Activated T-helper 2 cell treated with anti-CD3 and anti-CD28 coated beads, Interferon-gamma antibody, Interleukin-2, Interleukin-4, amounts not matched to agents 10 μg/mL and 5 μg/mL and 100 μg/mL, durations not matched to agents 14 hours and 24 hours and 36 hours (primary cell): ENCODE measurements around the gene CBLN3. TPM values are rescaled to one million over a fixed set of nuclear protein-coding genes. Genes with fewer than 3 reads are reported as not detected.
A peak's percentile ranks its signal among the peaks of the same experiment; 100 is the strongest.

Experiments
- DNase-seq: peaks from one replicate; pipeline ENCODE4 v3.0.0; 2021; ENCODE audit warnings: low spot score
- H3K27ac Mint-ChIP-seq: one replicate; pipeline ENCODE4 v1.8.0; 2021; ENCODE audit warnings: mixed read lengths
- H3K27me3 Mint-ChIP-seq: one replicate; pipeline ENCODE4 v1.8.0; 2021; ENCODE audit warnings: low read depth, mixed read lengths
- H3K36me3 Mint-ChIP-seq: one replicate; pipeline ENCODE4 v1.8.0; 2021; ENCODE audit warnings: low read depth, mixed read lengths
- H3K4me1 Mint-ChIP-seq: one replicate; pipeline ENCODE4 v1.8.0; 2021; ENCODE audit warnings: low read depth, mixed read lengths
- H3K4me3 Mint-ChIP-seq: one replicate; pipeline ENCODE4 v1.8.0; 2021; ENCODE audit warnings: low read depth, mild to moderate bottlenecking, moderate library complexity, mixed read lengths
- H3K9me3 Mint-ChIP-seq: one replicate; pipeline ENCODE4 v1.8.0; 2021; ENCODE audit warnings: mixed read lengths
- intact Hi-C: fragments of 100-400 bp; cut with micrococcal nuclease; formaldehyde crosslinking; loops from one replicate; pipeline ENCODE4 v1.15.1; 2023
- total RNA-seq: library from RNA; stranded (reverse); gene quantifications from 2 replicates; pipeline ENCODE4 v1.2.3, GENCODE V29; 2022

Gene CBLN3
- total RNA-seq, 1 donor from 2014 or later, result 5.5 TPM

DNA sequence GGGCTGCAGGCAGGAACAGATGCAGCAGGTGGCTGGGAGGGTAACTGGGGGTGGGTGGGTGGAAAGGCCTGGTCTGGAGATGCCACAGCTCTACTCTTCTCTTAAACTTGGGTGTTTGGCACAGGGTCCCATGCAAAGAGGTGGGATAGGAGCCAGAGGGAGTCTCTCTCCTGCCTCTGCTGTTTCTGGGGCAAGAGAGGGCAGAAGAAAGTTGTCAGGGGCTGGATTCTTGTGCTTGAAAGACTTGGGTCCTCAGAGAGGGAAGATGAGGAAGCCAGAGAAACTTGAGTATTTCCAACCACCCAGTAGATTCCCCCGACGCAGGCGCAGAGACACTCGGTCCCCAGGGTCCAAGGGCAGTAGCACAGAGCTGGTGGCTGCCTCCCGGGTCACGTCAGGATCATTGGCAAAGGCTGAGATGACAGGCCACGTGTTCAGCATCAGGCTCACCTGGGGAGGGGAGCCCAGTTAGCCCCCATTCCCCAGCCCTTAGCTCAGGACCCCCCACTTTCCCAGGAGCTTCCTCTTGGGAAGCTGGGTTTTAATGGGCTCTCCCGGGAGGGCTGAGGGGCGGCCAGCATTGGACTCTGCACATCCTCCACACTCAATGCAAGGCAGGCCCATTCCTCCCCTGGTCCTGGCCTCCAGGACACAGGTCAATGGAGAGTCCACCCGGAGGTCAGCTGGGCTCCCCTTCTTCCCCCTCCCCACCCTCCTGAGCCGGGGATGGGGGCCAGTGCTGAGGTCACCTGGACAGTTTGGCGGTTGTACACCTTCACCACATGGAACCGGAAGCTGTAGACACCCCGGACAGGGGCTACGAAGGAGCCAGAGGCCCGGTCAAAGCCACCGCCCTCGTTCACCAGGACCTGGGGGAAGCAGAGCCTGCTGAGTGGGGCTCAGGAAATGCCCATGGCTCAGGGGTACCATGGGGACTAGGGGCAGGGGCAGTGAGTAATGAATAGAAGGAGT lies 1.6 kb downstream of the CBLN3 start:
- Mint-ChIP-seq H3K27me3 (no peaks in the 10 kb centered on the region), H3K4me3 (no peak overlapping the region), H3K9me3 (no peaks in the 10 kb centered on the region), H3K4me1 (peaks cover 37% of the 10 kb centered on the region), H3K27ac (peak overlapping the region; percentile 67), H3K36me3 (peaks cover 18% of the 10 kb centered on the region)
- intact Hi-C loops, result no loop called here
- no peak for DNase-seq

DNA sequence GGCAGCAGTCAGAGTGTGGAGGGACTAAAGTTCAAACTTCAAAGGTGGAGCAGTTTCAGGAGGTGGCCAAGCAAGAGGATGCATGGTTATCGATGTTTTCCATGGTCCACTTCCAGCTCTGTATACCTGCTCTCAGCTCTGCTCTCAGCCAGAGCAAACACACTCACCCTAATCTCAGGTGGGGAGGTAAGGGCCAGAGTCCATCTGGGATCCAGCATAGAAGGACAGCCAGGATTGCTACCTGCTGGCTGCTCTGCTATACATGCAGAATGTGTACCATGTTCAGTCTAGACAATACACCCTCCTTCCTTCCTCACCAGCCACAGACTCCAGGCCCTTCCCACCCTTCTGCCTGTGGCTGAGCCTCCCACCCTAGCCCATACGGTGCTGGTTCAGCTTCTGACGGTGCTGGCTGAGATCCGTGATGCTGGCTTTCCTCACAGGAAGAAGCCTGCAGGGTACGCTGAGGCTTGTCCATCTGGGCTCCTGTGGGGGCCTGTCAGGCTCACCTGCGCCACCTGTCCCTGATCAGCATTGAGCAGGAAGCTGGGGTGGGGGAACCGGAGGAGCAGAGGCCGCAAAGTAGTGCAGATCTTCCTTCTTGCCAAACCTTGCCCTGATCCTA lies 2.4 kb downstream of the CBLN3 start:
- no peak overlapping the region for H3K27ac Mint-ChIP-seq
- peaks cover 16% of the 10 kb centered on the region for H3K36me3 Mint-ChIP-seq
- DNase-seq, result no peak
- intact Hi-C loops, result no loop called here
- no peaks in the 10 kb centered on the region for H3K27me3 Mint-ChIP-seq
- no peak overlapping the region for H3K4me3 Mint-ChIP-seq
- H3K9me3 Mint-ChIP-seq, result no peaks in the 10 kb centered on the region
- peaks cover 37% of the 10 kb centered on the region for H3K4me1 Mint-ChIP-seq

DNA sequence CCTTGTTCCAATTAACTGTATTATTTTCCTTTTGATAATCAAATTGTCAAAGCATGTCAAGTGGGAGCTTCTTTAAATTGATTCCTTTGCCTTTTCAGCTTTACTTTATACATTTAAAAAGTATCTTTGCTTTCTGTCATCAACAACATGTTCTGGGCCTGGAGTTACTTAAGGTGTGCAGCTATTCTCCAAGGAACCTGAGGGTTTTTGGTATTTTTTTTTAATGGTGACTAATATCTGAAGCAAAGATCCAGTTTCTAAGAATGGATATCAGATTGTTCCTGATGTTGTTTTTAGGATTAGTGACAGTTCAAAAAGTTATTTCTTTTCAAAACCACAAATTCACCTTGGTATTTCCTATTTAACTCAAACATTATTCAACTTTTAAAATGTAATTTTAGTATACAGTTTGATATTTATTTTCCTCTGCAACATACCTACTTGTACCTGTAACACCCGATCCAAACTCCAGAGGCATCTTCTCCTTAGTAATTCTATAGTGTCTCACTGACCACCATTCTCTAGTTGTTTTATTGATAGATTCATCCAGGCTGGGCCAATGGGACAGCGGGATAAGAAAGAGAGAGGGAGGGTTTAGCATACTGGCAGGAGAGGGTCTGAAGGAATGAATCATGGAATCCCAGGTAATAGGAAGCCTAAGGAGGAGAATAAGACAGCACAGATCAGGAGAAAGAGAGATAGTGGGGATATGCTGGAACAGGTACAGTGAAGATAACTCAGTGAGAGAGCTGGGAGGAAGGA lies 3.1 kb downstream of the CBLN3 start:
- H3K9me3 Mint-ChIP-seq, result no peaks in the 10 kb centered on the region
- no peaks in the 10 kb centered on the region for H3K27me3 Mint-ChIP-seq
- H3K4me3 Mint-ChIP-seq, result no peak overlapping the region
- intact Hi-C loops, result no loop called here
- peak overlapping the region; percentile 11 for H3K27ac Mint-ChIP-seq
- H3K4me1 Mint-ChIP-seq, result peaks cover 31% of the 10 kb centered on the region
- peaks cover 9% of the 10 kb centered on the region for H3K36me3 Mint-ChIP-seq
- no peak for DNase-seq

DNA sequence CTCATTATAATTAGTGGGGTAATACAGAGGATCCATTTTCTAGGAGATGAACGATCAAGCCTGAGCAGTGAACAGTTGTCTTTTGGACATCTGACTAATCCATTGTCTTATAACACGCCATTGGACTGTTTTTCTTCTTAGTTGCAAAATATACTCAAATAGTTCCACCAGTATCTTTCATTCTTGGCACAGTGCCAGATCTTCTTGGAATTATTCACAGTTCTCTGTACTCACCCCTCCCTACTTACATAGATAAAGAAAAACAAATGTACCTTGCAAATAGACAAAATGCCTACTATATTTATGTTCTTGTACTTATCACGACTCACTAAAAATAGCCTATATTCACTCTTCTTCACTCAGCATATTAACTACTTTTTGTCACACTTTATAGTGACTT lies 3.8 kb downstream of the CBLN3 start:
- Mint-ChIP-seq H3K9me3 (no peaks in the 10 kb centered on the region), H3K27ac (peak overlapping the region; percentile 11), H3K4me3 (no peak overlapping the region), H3K27me3 (no peaks in the 10 kb centered on the region), H3K36me3 (peaks cover 3% of the 10 kb centered on the region), H3K4me1 (peaks cover 27% of the 10 kb centered on the region)
- intact Hi-C loops, result no loop called here
- no peak for DNase-seq

DNA sequence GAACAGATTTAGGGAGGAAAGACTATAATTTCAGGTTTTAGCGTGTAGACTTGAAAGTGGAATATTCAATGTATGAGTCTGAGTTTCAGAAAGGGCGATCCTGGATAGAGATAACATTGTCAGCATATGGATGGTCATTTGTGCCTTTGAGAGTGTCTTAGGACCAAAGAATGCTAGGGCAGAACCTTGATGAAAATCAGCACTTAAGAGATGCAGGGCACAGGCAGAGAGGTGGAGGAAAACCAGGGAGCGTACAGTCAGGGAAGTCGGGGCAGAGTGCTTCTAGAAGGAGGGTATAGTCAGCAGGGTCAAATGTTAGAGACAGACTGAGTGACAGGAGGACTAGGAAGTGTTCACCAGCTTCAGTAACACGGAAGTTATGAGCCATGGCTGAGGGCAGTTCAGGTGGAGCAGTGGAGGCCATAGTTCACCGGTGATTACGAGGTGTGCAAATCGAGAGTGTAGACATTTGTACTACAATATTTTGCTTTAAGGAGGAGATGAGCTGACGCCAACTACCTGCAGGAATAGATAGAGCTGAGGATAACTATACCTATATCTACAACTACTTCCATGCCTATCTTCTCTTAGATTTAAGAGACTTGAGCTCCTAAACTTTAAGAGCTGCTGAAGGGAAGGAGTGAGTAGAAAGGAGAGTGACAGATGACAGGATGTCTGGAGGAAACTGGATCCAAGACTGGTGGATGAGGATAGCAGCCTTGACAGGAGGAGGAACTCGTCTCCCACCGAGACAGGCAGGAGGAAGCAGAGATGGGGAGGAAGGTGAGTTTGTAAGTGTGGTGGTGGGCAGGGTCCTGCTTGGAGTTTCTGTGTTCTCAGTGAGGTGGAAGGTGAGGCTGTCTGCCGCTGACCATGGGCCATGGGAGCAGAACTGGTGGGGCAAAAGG lies 6.5 kb downstream of the CBLN3 start:
- Mint-ChIP-seq H3K36me3 (peaks cover 3% of the 10 kb centered on the region), H3K4me1 (peaks cover 18% of the 10 kb centered on the region), H3K27ac (no peak overlapping the region), H3K4me3 (no peak overlapping the region), H3K9me3 (no peaks in the 10 kb centered on the region), H3K27me3 (peaks cover 11% of the 10 kb centered on the region)
- DNase-seq, result no peak
- intact Hi-C loops, result no loop called here

DNA sequence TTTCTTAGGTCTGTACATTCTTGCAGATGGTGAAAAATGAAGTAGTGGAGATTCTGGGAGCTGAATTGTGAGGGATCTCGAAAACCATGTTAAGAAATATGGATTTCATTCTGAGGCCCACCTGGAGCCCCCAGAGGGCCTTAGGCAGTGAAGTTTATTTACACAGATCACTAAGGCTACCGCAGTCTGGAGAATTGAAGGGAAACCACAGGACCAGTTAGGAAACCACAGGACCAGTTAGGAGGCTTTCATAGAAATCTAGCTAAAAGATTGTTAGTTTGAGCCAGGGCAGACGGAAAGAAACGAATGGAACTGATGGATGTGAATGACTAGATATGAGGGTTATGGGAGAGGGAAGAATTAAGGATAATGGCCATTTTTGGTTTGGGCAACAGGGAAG lies 7.2 kb downstream of the CBLN3 start:
- peaks cover 18% of the 10 kb centered on the region for H3K4me1 Mint-ChIP-seq
- DNase-seq, result no peak
- no peaks in the 10 kb centered on the region for H3K9me3 Mint-ChIP-seq
- peaks cover 11% of the 10 kb centered on the region for H3K27me3 Mint-ChIP-seq
- intact Hi-C loops, result no loop called here
- no peak overlapping the region for H3K27ac Mint-ChIP-seq
- no peak overlapping the region for H3K4me3 Mint-ChIP-seq
- H3K36me3 Mint-ChIP-seq, result peaks cover 3% of the 10 kb centered on the region

DNA sequence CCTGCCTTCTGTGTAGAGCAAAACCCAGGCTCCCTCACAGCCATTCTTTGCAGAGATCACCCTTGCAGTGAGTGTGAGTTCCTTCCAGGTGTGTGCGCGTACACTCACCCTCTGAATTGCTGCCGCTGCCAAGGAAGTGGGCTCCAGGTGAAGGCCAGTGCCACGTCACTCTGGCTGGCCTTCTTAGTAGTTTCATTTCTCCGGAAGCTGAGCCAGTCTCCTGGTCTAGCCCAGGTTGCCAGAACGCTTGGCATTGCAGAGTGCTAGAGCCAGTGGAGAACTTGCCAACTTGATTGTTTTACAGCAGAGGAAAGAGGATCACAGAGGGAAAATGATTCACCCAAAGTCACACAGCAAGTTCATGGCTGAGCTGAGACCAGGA lies 11.0 kb downstream of the CBLN3 start:
- H3K27me3 Mint-ChIP-seq, result peaks cover 11% of the 10 kb centered on the region
- H3K9me3 Mint-ChIP-seq, result no peaks in the 10 kb centered on the region
- no peaks in the 10 kb centered on the region for H3K4me1 Mint-ChIP-seq

DNA sequence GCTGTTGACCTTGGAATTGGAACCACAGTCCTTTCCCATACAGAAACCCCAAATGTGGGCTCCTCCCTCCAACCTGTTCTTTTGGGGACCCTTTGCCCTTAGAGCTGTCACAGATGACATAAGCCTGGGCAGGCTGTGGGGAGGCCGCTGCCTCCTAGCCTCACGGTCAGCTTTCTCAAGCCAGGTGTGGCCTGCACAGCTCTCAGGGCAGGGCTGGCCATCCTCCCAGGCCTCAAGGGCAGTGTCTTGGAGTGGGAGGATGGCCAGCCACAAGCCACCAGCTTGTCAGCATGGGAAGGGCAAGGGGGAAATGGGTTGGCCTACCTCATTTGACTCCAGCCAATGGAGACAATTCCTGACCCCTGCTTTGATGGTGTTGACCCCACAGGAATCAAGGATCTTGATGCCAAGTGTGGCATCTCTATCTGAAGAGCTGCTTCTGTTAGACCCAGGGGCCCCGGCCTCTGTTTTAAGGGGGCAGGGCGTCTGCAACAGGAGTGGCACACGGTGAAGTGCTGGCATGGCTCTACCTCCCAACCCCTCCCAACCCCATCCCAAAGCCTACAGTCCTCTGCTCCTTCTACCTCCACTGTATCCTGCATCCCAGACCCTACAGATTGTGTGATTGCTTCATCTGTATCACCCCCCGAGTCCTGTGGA lies 11.5 kb downstream of the CBLN3 start:
- Mint-ChIP-seq H3K27ac (no peak overlapping the region), H3K4me3 (no peak overlapping the region), H3K9me3 (no peaks in the 10 kb centered on the region), H3K4me1 (no peaks in the 10 kb centered on the region), H3K36me3 (no peaks in the 10 kb centered on the region), H3K27me3 (peaks cover 11% of the 10 kb centered on the region)
- DNase-seq, result no peak
- intact Hi-C loops, result no loop called here

More for the DNA sequence above, 11.0 kb downstream of the CBLN3 start:
- intact Hi-C loops, result no loop called here
- no peak overlapping the region for H3K27ac Mint-ChIP-seq
- H3K36me3 Mint-ChIP-seq, result no peaks in the 10 kb centered on the region
- no peak overlapping the region for H3K4me3 Mint-ChIP-seq
- no peak for DNase-seq

DNA sequence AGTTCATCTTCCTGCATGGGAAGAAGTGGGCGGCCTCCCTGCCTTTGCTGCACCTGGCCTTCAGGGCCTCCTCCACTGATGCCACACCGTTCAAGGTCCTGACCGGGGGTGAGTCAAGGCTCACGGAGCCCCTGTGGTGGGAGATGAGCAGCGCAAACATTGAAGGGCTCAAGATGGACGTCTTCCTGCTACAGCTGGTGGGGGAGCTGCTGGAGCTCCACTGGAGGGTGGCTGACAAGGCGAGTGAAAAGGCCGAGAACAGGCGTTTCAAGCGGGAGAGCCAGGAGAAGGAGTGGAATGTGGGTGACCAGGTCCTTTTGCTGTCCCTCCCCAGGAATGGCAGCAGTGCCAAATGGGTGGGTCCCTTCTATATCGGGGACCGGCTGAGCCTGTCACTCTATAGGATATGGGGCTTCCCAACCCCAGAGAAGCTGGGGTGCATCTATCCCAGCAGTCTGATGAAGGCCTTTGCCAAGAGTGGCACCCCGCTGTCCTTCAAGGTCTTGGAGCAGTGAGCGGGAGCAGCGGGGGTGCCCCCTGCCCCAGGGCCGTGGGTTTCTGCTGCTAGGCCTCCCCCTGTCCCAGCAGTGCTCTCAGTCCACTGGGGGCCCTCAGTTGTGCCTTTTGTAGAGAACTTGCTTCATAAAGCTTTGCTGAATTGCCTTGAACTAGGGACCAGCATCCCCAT lies 12.4 kb downstream of the CBLN3 start:
- no peak overlapping the region for H3K27ac Mint-ChIP-seq
- H3K36me3 Mint-ChIP-seq, result no peaks in the 10 kb centered on the region
- no peak for DNase-seq
- no peaks in the 10 kb centered on the region for H3K9me3 Mint-ChIP-seq
- intact Hi-C loops, result no loop called here
- no peaks in the 10 kb centered on the region for H3K4me1 Mint-ChIP-seq
- peaks cover 13% of the 10 kb centered on the region for H3K27me3 Mint-ChIP-seq
- no peak overlapping the region for H3K4me3 Mint-ChIP-seq

DNA sequence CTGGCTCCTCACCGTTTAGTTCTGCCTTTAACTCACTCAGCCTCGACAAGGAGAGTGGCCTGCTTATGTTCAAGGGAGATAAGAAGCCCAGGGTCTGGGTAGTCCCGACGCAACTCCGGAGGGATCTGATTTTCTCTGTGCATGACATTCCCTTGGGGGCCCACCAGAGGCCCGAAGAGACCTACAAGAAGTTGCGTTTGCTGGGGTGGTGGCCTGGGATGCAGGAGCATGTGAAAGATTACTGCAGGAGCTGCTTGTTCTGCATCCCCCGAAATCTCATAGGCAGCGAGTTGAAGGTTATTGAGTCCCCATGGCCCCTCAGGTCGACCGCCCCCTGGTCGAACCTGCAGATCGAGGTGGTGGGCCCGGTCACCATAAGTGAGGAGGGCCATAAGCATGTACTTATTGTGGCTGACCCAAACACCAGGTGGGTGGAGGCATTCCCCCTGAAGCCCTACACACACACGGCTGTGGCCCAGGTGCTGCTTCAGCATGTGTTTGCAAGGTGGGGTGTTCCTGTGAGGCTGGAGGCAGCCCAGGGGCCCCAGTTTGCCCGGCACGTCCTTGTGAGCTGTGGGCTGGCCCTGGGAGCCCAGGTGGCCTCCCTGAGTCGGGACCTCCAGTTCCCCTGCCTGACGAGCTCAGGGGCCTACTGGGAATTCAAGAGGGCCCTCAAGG lies 13.1 kb downstream of the CBLN3 start:
- Mint-ChIP-seq H3K9me3 (no peaks in the 10 kb centered on the region), H3K4me3 (no peak overlapping the region), H3K4me1 (no peaks in the 10 kb centered on the region), H3K27ac (no peak overlapping the region), H3K36me3 (no peaks in the 10 kb centered on the region), H3K27me3 (peaks cover 13% of the 10 kb centered on the region)
- no peak for DNase-seq
- intact Hi-C loops, result no loop called here
